ENCODE measurements around the gene IKZF2.

The IKZF2 gene

GRCh38 chr2:212994976-212995375, 156.4 kb downstream of the IKZF2 start:
- DNase-seq: no peak

GRCh38 chr2:212991120-212991519, 160.3 kb downstream of the IKZF2 start:
- no peak for DNase-seq

GRCh38 chr2:212990697-212991096, 160.7 kb downstream of the IKZF2 start:
- DNase-seq: no peak

GRCh38 chr2:212987492-212987891, 163.9 kb downstream of the IKZF2 start:
- no peak for DNase-seq

- DNase-seq: no peak
Observed at GRCh38 chr2:212984129-212984528, 167.3 kb downstream of the IKZF2 start.

GRCh38 chr2:212979799-212980198, 171.6 kb downstream of the IKZF2 start:
- DNase-seq: no peak

GRCh38 chr2:212979046-212979612, 172.3 kb downstream of the IKZF2 start:
- DNase-seq: no peak

- no peak for DNase-seq
Observed at GRCh38 chr2:212977152-212977551, 174.3 kb downstream of the IKZF2 start.

- no peak for DNase-seq
Observed at GRCh38 chr2:212975333-212975732, 176.1 kb downstream of the IKZF2 start.

- no peak for DNase-seq
Observed at GRCh38 chr2:212974692-212975091, 176.7 kb downstream of the IKZF2 start.

- DNase-seq: no peak
Observed at GRCh38 chr2:212973347-212973746, 178.1 kb downstream of the IKZF2 start.

GRCh38 chr2:212970132-212970531, 181.3 kb downstream of the IKZF2 start:
- no peak for DNase-seq

- no peak for DNase-seq
Observed at GRCh38 chr2:212968284-212969081, 182.9 kb downstream of the IKZF2 start.

- no peak for DNase-seq
Observed at GRCh38 chr2:212966884-212967283, 184.5 kb downstream of the IKZF2 start.

- DNase-seq: no peak
Observed at GRCh38 chr2:212962691-212963090, 188.7 kb downstream of the IKZF2 start.

GRCh38 chr2:212961255-212961654, 190.2 kb downstream of the IKZF2 start:
- no peak for DNase-seq

GRCh38 chr2:212960336-212960735, 191.1 kb downstream of the IKZF2 start:
- DNase-seq: no peak

- peak; percentile 15 for DNase-seq
Observed at GRCh38 chr2:212959471-212960117, 191.8 kb downstream of the IKZF2 start.

GRCh38 chr2:212958757-212959295, 192.6 kb downstream of the IKZF2 start:
- DNase-seq: no peak

- no peak for DNase-seq
Observed at GRCh38 chr2:212958133-212958532, 193.3 kb downstream of the IKZF2 start.

- no peak for DNase-seq
Observed at GRCh38 chr2:212957624-212958023, 193.8 kb downstream of the IKZF2 start.

- no peak for DNase-seq
Observed at GRCh38 chr2:212956665-212957607, 194.5 kb downstream of the IKZF2 start.

All from DMS 273 treated with DMSO at 0.1 percent for 48 hours (cell line).